WI38 (cell line): ENCODE data around the gene SMC5.

ENCODE experiments used
- H3K4me3 ChIP-seq: 2 replicates; pipeline ENCODE4 v1.5.1; 2011; ENCODE audit warnings: low read depth, mild to moderate bottlenecking, control low read depth, low read length
- CTCF ChIP-seq: IDR thresholded peaks from 2 replicates; pipeline ENCODE4 v1.5.1; 2012; ENCODE audit warnings: low read depth, mild to moderate bottlenecking, control low read depth, low read length

SMC5 gene

GRCh38 chr9:70403166-70403565 lies 144.4 kb downstream of the SMC5 start:
- no peak overlapping the region for H3K4me3 ChIP-seq
- no peak for TF ChIP-seq CTCF

- no peak overlapping the region for H3K4me3 ChIP-seq
- no peak for TF ChIP-seq CTCF
Observed at GRCh38 chr9:70403618-70404025, 144.8 kb downstream of the SMC5 start.

GRCh38 chr9:70404261-70404660 lies 145.5 kb downstream of the SMC5 start:
- H3K4me3 ChIP-seq: no peak overlapping the region
- TF ChIP-seq CTCF: no peak
